CD14-positive monocyte (primary cell): ENCODE data around the gene STIM1. TPM values are rescaled to one million over a fixed set of nuclear protein-coding genes. Genes with fewer than 3 reads are reported as not detected.
A peak's percentile ranks its signal among the peaks of the same experiment; 100 is the strongest.

Experiments
- DNase-seq, 3 donors: peaks; one replicate each; pipeline ENCODE4 v3.0.0-alpha.2; 2011 to 2022
- H2AFZ ChIP-seq: 2 replicates; pipeline ENCODE4 v1.6.0; 2012; ENCODE audit warnings: mild to moderate bottlenecking, low read depth, low read length, inconsistent platforms; ENCODE audit not compliant: insufficient read depth, poor library complexity, severe bottlenecking
- H3K27ac ChIP-seq, 2 donors: 1 replicate in 1 of 2; 2 replicates in 1 of 2; pipeline ENCODE4 v1.5.1; 2012 to 2013; ENCODE audit warnings: low read length in 2 of 2, control low read depth in 1 of 2, inconsistent platforms in 1 of 2, low read depth in 1 of 2, mild to moderate bottlenecking in 1 of 2
- H3K27me3 ChIP-seq, 2 donors: one replicate each; pipeline versions ENCODE4 v1.6.0 to v1.6.1; 2011 to 2013; ENCODE audit warnings: low read length in 2 of 2; ENCODE audit not compliant: control insufficient read depth in 2 of 2, insufficient read depth in 2 of 2
- H3K36me3 ChIP-seq, 2 donors: replicated peaks in 1 of 2; 1 replicate in 1 of 2; 2 replicates in 1 of 2; pipeline versions ENCODE4 v1.5.1 to v1.6.1; 2012 to 2013; ENCODE audit warnings: low read length in 2 of 2, control low read depth in 1 of 2, inconsistent platforms in 1 of 2, mild to moderate bottlenecking in 1 of 2; ENCODE audit not compliant: insufficient read depth in 2 of 2, control insufficient read depth in 1 of 2
- H3K4me1 ChIP-seq, 2 donors: 1 replicate in 1 of 2; 2 replicates in 1 of 2; pipeline versions ENCODE4 v1.5.1 to v1.6.1; 2012 to 2013; ENCODE audit warnings: low read length in 2 of 2, control low read depth in 1 of 2, inconsistent platforms in 1 of 2, mild to moderate bottlenecking in 1 of 2, moderate library complexity in 1 of 2; ENCODE audit not compliant: insufficient read depth in 2 of 2, control insufficient read depth in 1 of 2
- H3K4me2 ChIP-seq: replicated peaks from 2 replicates; pipeline ENCODE3; 2012; ENCODE audit warnings: low read length, moderate library complexity, mild to moderate bottlenecking; ENCODE audit not compliant: poor library complexity, severe bottlenecking; ENCODE audit errors: extremely low read depth
- H3K4me3 ChIP-seq, 3 experiments: fragments of 200-600 bp in 1 of 3; sonication (generic) in 1 of 3; replicated peaks in 1 of 3; 1 replicate in 2 of 3; 2 replicates in 1 of 3; pipeline ENCODE4 v1.5.1; 2011 to 2013; ENCODE audit warnings: low read length in 3 of 3, mild to moderate bottlenecking in 3 of 3, control low read depth in 2 of 3, low read depth in 2 of 3, inconsistent platforms in 1 of 3, moderate library complexity in 1 of 3
- H3K79me2 ChIP-seq: 2 replicates; pipeline ENCODE4 v1.6.0; 2012; ENCODE audit warnings: mild to moderate bottlenecking, control low read depth, inconsistent platforms, low read length, moderate library complexity; ENCODE audit not compliant: insufficient read depth
- H3K9ac ChIP-seq: 2 replicates; pipeline ENCODE4 v1.6.0; 2017; ENCODE audit warnings: low read length, mild to moderate bottlenecking; ENCODE audit not compliant: insufficient read depth, poor library complexity, severe bottlenecking
- H3K9me3 ChIP-seq, 2 donors: replicated peaks in 1 of 2; 1 replicate in 1 of 2; 2 replicates in 1 of 2; pipeline versions ENCODE4 v1.5.1 to v1.6.1; 2012 to 2013; ENCODE audit warnings: low read length in 2 of 2, control low read depth in 1 of 2; ENCODE audit not compliant: control insufficient read depth in 1 of 2, insufficient read depth in 1 of 2
- H4K20me1 ChIP-seq: 2 replicates; pipeline ENCODE4 v1.6.0; 2012; ENCODE audit warnings: mild to moderate bottlenecking, low read length, control low read depth, moderate library complexity; ENCODE audit not compliant: insufficient read depth
- H3K27ac Mint-ChIP-seq, 7 donors: one replicate each; pipeline ENCODE4 v1.8.0; 2020; ENCODE audit warnings: mild to moderate bottlenecking in 7 of 7, mixed read lengths in 7 of 7, moderate library complexity in 6 of 7, inconsistent platforms in 2 of 7
- H3K27me3 Mint-ChIP-seq, 3 donors: one replicate each; pipeline ENCODE4 v1.8.0; 2021 to 2022; ENCODE audit warnings: low read depth in 3 of 3, mild to moderate bottlenecking in 3 of 3, mixed read lengths in 3 of 3, moderate library complexity in 3 of 3, inconsistent platforms in 1 of 3
- H3K36me3 Mint-ChIP-seq, 2 donors: one replicate each; pipeline ENCODE4 v1.8.0; 2020; ENCODE audit warnings: mixed read lengths in 2 of 2, inconsistent platforms in 1 of 2, mild to moderate bottlenecking in 1 of 2
- H3K4me1 Mint-ChIP-seq: one replicate; pipeline ENCODE4 v1.8.0; 2020; ENCODE audit warnings: mild to moderate bottlenecking, mixed read lengths
- H3K4me3 Mint-ChIP-seq, 2 donors: one replicate each; pipeline ENCODE4 v1.8.0; 2020; ENCODE audit warnings: mild to moderate bottlenecking in 2 of 2, mixed read lengths in 2 of 2, moderate library complexity in 1 of 2
- H3K9me3 Mint-ChIP-seq, 7 donors: one replicate each; pipeline ENCODE4 v1.8.0; 2020 to 2022; ENCODE audit warnings: mixed read lengths in 7 of 7, mild to moderate bottlenecking in 6 of 7, moderate library complexity in 6 of 7, inconsistent platforms in 2 of 7
- CTCF ChIP-seq: fragments of 200-600 bp; IDR thresholded peaks from one replicate; pipeline ENCODE4 v1.8.0; 2022; ENCODE audit warnings: antibody characterized with exemption, mild to moderate bottlenecking
- WGBS: methylation state at CpG from one replicate; pipeline ENCODE4 v1.1.5; 2013; ENCODE audit warnings: missing lambda C conversion rate; ENCODE audit not compliant: insufficient coverage; 5-methylcytosine and 5-hydroxymethylcytosine counted together
- intact Hi-C, 2 donors: fragments of 100-400 bp; cut with micrococcal nuclease; formaldehyde crosslinking; loops; one replicate each; pipeline versions ENCODE4 v1.15.0 to v1.15.1; 2023
- polyA plus RNA-seq, 3 donors: library from polyadenylated mRNA; depleted of rRNA in 1 of 3; unstranded in 2 of 3; stranded (reverse) in 1 of 3; fragments of 300-500 nt in 2 of 3; fragments of >200 nt in 1 of 3; fragmentation: Illumina TruSeq in 2 of 3; gene quantifications; 1 replicate in 2 of 3; 2 replicates in 1 of 3; pipeline ENCODE4 v1.2.3, GENCODE V29; 2012 to 2021

Gene STIM1
- polyA plus RNA-seq, 3 donors = 14.0 to 68.6 (median 21.0) TPM

- peaks cover 93% of the 10 kb centered on the region for H3K79me2 ChIP-seq
- H3K27me3 Mint-ChIP-seq = no peaks in the 10 kb centered on the region
- peak overlapping the region in 1 of 2 donors; percentile 51 for H3K27ac ChIP-seq
- H3K4me3 ChIP-seq = no peak overlapping the region
- H3K27me3 ChIP-seq = no peaks in the 10 kb centered on the region
- intact Hi-C loops = no loop called here
- peaks cover 33 to 43% of the 10 kb centered on the region in 2 donors for H3K4me1 ChIP-seq
- peaks cover 0 to 4% of the 10 kb centered on the region in 2 donors for H3K36me3 ChIP-seq
- no peaks in the 10 kb centered on the region for H3K9me3 ChIP-seq
- no peak overlapping the region for H2AFZ ChIP-seq
- H3K27ac Mint-ChIP-seq = peak overlapping the region in 4 of 7 donors; percentile 37 to 76 (median 60)
- peaks cover 92% of the 10 kb centered on the region for H4K20me1 ChIP-seq
- H3K4me2 ChIP-seq = no peak overlapping the region
- peaks cover 0 to 3% (median 0%) of the 10 kb centered on the region in 7 donors for H3K9me3 Mint-ChIP-seq
- no peak overlapping the region for H3K9ac ChIP-seq
- WGBS = no CpG with 5 or more reads among the region's 1 CpG
- DNase-seq = peak in 1 of 3 donors; percentile 42
- peaks cover 62% of the 10 kb centered on the region for H3K4me1 Mint-ChIP-seq
- no peak overlapping the region for H3K4me3 Mint-ChIP-seq
- no peak for TF ChIP-seq CTCF
- peaks cover 15 to 26% of the 10 kb centered on the region in 2 donors for H3K36me3 Mint-ChIP-seq
Measured at GRCh38 chr11:3942956-3943497, 87.6 kb downstream of the STIM1 start.

GRCh38 chr11:3944198-3944597 is 88.7 kb downstream of the STIM1 start:
- no peak overlapping the region for H3K9ac ChIP-seq
- H3K36me3 ChIP-seq = peaks cover 0 to 4% of the 10 kb centered on the region in 2 donors
- no peak for DNase-seq
- TF ChIP-seq CTCF = no peak
- H3K9me3 ChIP-seq = no peaks in the 10 kb centered on the region
- H3K4me3 ChIP-seq = no peak overlapping the region
- peak overlapping the region in 1 of 2 donors; percentile 26 for H3K27ac ChIP-seq
- no peak overlapping the region for H3K4me2 ChIP-seq
- peaks cover 67% of the 10 kb centered on the region for H3K4me1 Mint-ChIP-seq
- peak overlapping the region in 3 of 7 donors; percentile 18 to 74 (median 48) for H3K27ac Mint-ChIP-seq
- no peaks in the 10 kb centered on the region for H3K27me3 ChIP-seq
- H4K20me1 ChIP-seq = peaks cover 90% of the 10 kb centered on the region
- H3K4me1 ChIP-seq = peaks cover 37 to 52% of the 10 kb centered on the region in 2 donors
- intact Hi-C loops = no loop called here
- no peak overlapping the region for H2AFZ ChIP-seq
- peaks cover 15 to 27% of the 10 kb centered on the region in 2 donors for H3K36me3 Mint-ChIP-seq
- no peak overlapping the region for H3K4me3 Mint-ChIP-seq
- 71% methylated on average over 1 of the region's 1 CpG for WGBS
- H3K27me3 Mint-ChIP-seq = no peaks in the 10 kb centered on the region
- H3K79me2 ChIP-seq = peaks cover 90% of the 10 kb centered on the region
- peaks cover 0 to 3% (median 0%) of the 10 kb centered on the region in 7 donors for H3K9me3 Mint-ChIP-seq
